Nucleus accumbens (tissue), 56 donors: ENCODE results near the gene LOXL3.
A peak's percentile ranks its signal among the peaks of the same experiment; 100 is the strongest.

ENCODE experiments used
- DNase-seq, 56 donors: peaks; one replicate each; lab custom pipeline; 2025; lab: John Stamatoyannopoulos, UW

The LOXL3 gene

DNA sequence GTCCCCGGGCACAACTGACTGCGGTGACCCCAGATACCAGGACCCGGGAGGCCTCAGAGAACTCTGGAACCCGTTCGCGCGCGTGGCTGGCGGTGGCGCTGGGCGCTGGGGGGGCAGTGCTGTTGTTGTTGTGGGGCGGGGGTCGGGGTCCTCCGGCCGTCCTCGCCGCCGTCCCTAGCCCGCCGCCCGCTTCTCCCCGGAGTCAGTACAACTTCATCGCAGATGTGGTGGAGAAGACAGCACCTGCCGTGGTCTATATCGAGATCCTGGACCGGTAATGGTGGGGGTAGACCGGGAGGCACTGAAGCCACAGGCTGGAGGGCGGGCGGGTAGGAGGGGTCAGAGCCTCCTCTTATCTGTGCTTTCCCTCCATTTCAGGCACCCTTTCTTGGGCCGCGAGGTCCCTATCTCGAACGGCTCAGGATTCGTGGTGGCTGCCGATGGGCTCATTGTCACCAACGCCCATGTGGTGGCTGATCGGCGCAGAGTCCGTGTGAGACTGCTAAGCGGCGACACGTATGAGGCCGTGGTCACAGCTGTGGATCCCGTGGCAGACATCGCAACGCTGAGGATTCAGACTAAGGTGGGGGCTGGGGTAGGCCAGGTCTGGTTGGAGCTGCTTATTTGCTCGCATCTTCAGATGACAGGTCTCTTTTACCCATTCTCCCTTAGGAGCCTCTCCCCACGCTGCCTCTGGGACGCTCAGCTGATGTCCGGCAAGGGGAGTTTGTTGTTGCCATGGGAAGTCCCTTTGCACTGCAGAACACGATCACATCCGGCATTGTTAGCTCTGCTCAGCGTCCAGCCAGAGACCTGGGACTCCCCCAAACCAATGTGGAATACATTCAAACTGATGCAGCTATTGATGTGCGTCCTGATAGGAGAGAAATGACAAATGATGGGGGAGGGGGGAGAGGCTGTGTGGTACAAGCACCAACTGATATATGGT, 23.2 kb downstream of the LOXL3 start:
- peak in 18 of 56 donors; percentile 6 to 54 (median 34) for DNase-seq

DNA sequence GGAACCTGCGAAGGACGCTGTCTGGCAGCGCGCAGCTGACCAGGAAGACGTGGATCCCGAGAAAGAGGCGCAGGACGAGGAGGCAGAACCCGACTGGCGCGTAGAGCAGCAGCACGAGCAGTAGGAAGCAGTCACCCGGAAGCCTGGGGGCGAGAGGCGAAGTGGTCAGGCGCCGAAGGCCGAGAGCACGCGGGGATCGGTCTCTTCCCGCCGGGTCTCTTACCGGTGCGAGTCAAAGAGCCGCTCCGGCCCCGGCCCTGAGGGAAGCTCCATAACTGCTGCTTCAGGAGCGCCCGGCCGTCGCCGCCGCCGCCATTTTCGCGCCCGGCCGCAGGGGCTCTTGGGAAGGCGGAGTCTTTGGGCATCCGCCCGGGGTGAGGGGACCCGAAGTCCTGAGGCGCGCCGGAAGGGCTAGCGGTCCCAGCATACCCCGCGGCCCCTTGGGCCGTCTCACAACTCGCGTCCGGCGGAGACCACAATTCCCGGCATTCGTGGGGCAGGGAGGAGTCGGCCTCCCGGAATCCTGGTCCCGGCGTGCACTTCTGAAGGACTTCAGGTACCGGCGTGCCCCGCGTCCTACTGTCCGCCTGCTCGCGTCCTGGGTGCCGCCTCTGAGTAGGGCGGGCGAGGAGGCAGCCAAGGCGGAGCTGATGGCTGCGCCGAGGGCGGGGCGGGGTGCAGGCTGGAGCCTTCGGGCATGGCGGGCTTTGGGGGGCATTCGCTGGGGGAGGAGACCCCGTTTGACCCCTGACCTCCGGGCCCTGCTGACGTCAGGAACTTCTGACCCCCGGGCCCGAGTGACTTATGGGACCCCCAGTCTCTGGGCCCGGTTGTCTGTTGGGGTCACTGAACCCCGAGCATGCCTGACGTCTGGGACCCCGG, 24.1 kb downstream of the LOXL3 start, which contains the start of the genes AUP1 and HTRA2:
AUP1 (minus strand) TSS at position 350 of the 882 bp plus-strand sequence; CDS start at position 273, 77 bp downstream.
HTRA2 (plus strand) TSS at position 577 of the 882 bp plus-strand sequence; CDS start at position 651, 74 bp downstream.
- DNase-seq: peak; percentile 83 to 99 (median 97)

DNA sequence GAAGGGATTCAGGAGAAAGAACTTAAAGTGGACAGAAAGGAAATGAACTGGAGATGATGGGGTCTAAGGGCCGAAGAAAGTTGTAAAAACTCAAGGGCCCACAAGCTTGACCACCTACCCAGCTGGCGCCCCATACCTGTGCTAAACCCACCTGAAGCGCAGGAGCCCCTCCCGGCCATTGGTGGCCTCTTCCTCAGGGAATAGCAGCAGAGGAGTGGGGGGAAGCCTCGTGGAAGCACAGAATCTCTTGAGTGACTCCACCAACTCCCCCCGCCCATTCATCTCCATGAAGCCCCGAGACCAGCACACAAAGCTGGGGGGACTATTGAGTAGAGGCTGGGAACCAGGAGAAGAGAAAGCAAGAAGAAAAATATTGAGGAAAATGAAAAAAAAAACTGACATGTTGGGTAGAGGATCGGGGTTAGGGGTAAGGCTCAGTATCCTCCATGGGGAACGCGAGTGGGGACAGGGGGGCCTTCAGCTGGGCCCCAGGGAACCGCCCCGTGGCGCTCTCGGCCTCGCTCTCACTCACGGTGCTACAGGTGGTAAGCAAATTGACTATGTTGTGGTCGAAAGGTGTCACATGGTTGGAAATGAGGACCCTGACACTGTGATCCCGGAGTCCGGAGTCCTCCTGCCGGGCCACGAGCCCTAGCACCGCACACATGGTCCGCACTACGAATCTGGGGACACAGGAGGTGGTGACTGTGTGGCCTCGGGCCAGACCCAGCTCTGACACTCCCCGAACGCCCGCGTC, 25.0 kb downstream of the LOXL3 start:
- DNase-seq: peak in 2 of 56 donors; percentile 43 to 58

DNA sequence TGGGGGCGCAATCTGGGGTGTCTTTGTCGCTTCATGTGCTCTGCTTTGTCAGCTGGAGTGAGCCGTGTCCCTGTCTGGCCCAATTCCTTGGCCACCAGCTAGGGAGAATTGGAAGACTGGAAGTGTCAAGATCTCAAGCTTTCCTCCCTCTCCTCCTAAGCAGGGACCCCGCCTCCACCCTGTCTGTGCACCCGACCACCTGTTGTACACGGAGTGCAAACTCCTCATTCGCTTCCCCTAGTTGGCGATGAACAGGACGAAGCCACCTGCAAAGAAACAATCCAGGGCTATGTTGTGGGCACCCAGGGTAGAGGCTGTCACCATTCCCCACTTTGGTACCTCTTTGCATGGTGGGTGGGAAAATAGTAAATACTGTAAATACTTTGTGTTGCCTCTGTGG, 26.0 kb downstream of the LOXL3 start:
- DNase-seq: no peak

DNA sequence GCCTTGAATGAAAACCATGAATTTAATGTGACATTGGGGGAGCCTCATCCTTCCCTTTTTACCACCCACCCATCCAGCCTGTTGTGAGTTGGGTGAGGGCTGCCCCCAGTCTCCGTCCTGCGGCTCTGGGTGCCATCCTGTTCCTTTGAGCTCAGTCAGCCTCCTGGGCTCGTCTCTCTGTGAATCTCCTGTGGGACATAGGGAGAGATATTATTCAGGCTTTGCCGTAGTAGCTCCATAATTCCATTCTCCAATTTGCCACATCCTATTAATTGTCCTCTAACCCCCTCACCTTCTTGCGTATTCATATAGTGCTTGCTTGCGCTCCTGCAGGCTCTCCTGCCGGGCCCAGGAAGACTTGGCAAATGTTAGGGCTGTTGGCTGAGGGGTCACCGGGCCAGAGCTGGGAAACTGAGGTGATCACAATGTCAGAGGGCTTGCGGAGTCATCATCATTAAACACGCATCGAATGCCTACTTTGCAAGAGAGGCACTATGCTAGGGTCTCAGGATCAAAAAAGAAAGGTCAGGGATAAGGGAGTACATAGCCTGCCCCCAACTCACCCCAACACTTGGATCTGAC, 27.0 kb downstream of the LOXL3 start:
- no peak for DNase-seq

DNA sequence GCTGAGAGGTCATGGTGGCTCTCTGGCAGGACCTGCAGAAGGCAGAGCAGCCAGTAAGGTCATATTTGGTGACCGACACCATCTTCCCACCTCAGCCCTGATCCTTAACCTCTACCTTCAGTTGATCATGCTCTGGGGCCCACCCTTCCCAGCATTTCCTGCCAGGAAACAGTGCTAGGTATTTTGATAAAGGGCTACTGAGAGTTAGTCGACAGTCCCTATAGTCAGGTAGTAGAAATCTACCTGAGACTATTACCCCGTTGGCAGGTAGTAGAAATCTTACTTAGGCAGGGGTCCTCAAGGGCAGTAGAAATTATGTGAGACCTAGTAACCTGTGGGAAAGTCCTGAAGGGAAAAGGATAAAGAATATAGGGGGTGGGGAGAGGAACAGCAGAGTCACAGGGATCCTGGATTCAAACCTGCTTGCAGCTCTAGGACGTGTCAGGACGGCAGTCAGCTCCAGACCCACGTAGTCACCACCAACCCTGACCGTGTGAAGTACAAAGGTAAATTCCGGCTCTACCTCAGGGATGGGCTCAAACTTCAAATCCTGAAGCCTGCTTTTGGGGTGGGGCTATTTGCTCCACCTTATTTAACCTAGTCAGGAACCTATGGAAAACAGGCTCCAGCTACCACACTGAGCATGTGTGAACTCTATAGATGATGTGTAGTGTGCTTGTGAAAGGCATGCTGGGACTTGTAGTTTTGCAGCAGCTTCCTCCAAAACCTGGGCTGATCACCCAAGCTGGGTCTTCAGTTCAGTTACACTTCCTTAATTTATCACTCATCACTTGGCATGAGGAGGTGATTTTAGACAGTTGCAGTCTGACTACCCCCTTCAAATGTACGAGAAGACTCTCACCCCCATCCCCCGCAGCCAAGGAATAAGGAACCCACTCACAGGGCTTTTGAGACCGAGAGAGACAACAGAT, 27.8 kb downstream of the LOXL3 start, which contains the start of gene DQX1:
DQX1 (minus strand) TSS at position 515 of the 932 bp plus-strand sequence; CDS start at position 13, 502 bp downstream.
- peak in 1 of 56 donors; percentile 15 for DNase-seq

DNA sequence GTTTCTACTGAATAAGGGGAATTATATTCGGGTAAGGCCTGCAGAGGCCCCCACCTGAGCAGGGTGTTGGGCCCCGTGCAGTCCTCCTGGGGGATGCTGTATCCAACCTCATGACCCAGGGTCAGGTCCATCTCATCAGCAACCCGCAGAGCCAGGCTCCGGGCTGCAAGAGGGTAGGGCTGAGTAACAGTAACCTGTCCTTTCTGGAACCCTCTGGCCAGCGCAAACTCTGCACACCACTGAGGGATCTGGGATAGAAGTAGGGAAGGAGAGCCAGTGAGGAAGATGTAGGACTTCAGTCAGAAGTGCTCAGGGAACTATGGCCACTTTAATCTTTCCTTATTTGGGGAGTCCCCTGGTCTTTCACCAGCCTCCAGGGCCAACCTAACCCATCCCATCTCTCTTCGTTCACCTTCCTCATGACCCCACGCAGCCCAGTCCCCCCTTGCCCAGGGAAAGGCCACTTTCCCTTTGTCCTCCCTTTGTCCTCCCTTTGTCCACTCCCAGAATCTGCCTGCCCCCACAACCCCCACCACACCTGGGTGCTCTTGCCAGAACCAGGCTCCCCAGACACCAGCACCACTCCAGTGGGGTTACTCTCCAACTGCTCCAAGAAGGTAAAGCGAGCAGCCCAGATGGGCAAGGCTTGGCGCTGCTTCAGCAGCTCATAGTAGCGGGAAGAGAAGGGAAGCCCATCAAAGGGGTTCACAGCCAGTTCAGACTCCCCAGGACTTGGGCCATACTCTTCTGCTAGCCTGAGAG, 28.6 kb downstream of the LOXL3 start:
- DNase-seq: no peak

DNA sequence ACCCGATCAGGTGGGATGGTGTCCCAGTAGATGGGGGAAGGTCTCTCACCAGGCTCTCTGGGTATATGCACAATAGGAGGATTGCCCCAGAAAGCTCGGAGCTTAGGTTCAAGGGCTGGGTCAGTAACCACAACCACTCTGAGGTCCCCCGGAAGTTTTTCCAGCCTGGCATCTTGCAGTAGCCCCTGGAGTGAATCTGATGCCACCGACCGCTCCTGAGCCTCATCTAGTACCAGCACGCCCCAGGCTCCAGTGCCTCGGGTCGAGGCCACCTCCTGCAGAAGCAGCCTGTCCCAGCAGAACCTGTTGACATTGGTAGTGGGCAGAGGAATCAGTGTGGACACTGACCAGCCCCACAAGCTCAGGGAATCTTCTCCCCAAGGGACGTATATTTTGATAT, 29.7 kb downstream of the LOXL3 start:
- no peak for DNase-seq

DNA sequence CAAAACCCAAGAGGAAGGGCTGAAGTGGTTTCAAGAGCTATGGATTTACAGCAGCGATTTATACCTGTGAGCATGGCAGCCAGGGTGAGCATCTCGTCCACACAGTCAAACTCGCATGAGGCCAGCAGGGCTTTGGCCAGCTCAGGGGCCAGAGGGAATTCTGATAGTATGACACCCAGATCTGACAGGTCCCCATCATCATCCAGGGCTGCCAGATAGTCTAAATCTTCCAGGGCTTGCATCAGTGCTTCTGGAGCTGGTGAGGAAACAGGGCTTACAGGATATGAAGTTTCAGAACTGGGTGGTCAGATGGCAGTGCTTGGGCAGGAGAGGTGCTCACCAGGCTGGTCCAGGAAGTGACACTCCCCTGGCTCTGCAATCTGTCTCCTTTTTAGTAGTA, 31.2 kb downstream of the LOXL3 start:
- DNase-seq: no peak

DNA sequence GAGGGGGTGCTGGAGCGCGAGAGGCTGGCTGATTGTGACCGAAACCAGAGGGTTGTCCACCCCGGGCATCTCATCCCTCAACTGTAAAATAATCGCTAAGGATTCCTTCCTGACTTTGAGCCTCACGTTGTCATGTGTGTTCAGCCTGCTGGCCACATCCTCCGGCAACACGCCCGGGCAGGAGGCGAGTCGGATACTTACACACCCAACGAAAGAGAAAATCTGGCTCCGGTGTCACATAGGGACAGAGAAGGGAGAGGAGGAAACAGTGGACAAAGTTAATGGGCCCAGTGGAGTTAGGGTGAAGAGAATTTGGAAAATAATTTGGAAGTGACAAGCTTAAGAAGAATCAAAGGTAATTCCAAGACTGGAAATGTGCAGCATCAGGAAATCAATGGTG, 37.1 kb downstream of the LOXL3 start:
- no peak for DNase-seq

DNA sequence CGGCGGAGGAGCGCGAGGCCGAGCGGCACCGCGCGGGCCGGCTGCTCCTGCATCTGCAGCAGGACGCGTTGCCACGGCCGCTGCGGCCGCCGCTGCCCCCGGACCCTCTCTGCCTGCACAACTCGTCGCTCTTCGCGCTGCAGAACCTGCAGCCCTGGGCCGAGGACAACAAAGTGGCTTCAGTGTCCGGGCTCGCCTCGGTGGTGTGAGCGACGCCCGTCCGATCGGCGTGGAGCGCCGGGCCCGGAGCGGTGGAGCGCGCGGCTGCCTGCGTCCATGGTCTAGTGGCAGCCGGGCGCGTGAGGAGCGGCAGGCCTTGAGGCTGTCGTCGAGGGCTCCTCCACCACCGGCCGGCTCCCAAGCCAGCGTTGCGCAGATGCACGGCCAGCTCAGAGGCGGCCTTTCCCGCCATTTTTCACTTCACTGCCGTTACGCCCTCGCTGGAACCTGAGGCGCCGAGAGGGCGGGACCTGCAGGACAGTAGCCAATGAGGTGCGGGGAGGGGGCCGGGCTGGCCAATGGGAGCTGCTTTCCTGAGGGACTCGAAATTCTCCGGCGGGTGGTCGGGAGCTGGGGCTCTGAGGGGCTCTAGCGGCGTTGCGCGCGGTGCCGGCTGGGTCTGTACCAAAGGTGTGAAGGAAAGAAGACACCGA, 37.6 kb downstream of the LOXL3 start:
- DNase-seq: peak in 33 of 56 donors; percentile 3 to 60 (median 13)

DNA sequence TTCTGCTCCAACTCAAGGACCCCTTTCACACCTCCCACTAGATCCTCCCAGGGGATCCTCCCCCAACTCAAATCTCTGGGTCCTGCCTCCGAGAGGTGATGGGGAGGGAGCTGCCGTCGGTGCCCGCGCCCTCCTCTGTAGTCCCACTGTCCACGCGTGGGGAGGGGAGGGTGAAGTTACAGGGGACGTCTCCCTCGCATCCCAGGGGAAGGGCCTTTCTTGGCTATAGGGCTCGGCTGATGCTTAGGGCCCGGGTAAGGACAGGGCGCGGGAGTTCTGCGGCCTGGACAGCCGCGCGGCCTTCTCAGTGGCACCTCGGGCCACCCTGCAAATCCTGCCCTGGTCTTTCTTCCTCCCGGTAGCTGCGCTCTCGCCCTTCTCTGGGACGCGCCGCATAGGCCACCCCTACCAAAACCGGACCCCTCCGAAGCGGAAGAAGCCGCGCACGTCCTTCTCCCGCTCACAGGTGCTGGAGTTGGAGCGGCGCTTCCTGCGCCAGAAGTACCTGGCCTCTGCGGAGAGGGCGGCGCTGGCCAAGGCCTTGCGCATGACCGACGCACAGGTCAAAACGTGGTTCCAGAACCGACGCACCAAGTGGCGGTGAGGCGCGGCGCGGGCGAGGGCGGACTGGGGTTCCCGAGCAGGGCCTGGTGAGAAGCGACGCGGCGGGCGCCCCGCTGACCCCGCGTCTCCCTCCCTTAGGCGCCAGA, 38.3 kb downstream of the LOXL3 start:
- DNase-seq: no peak

DNA sequence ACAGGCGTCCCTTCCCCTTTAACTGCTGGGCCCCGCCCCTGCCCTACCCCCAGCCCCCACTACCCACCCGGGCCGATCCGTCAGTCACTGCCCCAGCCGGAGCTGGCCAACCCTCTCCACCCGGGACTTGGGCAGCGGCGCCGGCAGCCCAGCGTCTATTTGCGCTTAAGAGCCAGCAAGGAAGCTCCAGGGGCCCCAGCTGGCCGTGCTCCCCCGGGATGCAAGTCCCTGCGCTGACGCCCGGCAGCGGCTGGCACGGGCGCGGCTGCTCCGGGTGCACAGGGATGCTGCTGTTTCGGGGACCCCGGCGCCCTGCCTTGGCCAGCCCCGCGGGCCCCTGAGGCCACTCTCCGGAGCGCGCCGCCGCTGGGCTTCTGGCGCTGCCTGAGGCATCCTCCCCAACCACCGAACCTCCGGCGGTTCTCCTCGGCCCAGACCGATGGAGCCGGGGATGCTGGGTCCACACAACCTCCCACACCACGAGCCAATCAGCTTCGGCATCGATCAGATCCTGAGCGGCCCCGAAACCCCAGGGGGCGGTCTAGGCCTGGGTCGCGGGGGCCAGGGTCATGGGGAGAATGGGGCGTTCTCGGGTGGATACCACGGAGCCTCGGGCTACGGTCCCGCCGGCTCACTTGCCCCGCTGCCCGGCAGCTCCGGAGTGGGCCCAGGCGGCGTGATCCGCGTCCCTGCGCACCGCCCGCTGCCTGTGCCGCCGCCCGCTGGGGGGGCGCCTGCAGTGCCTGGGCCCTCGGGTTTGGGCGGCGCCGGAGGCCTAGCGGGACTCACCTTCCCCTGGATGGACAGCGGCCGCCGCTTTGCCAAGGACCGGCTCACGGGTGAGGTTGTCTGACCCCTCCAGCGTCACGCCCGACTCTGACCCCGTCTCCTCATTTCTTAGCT, 39.1 kb downstream of the LOXL3 start, which contains the start of gene TLX2:
TLX2 (plus strand) TSS at position 83 of the 903 bp plus-strand sequence; CDS start at position 440, 357 bp downstream.
- DNase-seq: no peak

DNA sequence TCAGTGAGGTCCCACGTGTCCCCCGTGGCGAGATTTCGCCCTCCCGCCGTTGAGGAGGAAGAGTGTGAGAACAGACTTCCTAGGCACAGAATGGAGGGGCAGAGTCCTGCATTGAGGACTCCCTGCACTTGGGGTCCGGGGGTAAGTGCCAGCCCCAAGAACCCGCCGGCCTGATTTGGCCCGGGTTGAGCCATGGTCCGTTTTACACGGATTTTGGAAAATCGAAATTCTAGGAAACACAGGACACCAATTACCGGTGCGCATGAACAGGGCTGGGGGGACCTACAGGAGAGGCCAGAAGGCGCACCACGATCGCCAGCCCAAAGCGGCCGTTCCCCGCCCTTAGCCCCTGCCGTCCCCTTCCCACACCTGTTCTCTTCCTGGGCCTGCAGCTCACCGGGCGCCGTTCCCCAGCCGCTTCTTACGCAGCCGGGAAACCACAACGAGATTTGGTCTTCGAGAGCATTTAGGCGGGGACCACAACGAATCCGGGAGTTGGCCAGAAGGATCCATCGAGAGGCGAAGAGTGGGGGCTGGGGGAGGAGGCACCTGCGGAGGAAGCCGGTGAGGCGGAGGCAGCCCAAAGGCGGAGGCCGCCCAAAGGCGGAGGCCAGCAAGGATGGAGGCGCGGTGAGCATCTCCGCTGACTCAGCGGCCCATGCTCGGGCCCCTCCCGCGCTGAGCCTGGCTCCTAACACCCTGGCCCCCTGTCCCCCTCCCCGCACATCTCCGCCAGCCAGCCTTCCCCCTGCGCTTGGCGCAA, 40.0 kb downstream of the LOXL3 start:
- DNase-seq: no peak
